GM11168 (cell line): ENCODE measurements around the gene PLEKHA7.

Experiments used
- in situ Hi-C: fragments of 300-500 bp; cut with MboI; formaldehyde crosslinking; loops from one replicate; pipeline ENCODE4 v1.12.0; 2022; ENCODE audit warnings: low sequenced_read_pairs; ENCODE audit not compliant: unreplicated experiment

The PLEKHA7 gene

GRCh38 chr11:16820324-16821092, 193.7 kb downstream of the PLEKHA7 start:
- in situ Hi-C loops = loop anchor here (10.0 to 25.0 kb wide), 2 partner anchors 244 to 692 kb away; no protein-coding TSS in a partner anchor

GRCh38 chr11:16818284-16818683, 195.9 kb downstream of the PLEKHA7 start:
- in situ Hi-C loops = loop anchor here (25.0 kb wide), 1 partner anchor 694 kb away; no protein-coding TSS in a partner anchor

GRCh38 chr11:16817351-16817750, 196.9 kb downstream of the PLEKHA7 start:
- in situ Hi-C loops = loop anchor here (25.0 kb wide), 1 partner anchor 695 kb away; no protein-coding TSS in a partner anchor

GRCh38 chr11:16816358-16817270, 197.6 kb downstream of the PLEKHA7 start:
- in situ Hi-C loops = loop anchor here (25.0 kb wide), 1 partner anchor 696 kb away; no protein-coding TSS in a partner anchor

GRCh38 chr11:16815047-16815767, 199.0 kb downstream of the PLEKHA7 start:
- in situ Hi-C loops = loop anchor here (25.0 kb wide), 1 partner anchor 697 kb away; no protein-coding TSS in a partner anchor

GRCh38 chr11:16814410-16815046, 199.7 kb downstream of the PLEKHA7 start:
- in situ Hi-C loops = loop anchor here (25.0 kb wide), 1 partner anchor 698 kb away; no protein-coding TSS in a partner anchor

GRCh38 chr11:16813126-16813525, 201.1 kb downstream of the PLEKHA7 start:
- in situ Hi-C loops = loop anchor here (25.0 kb wide), 1 partner anchor 699 kb away; no protein-coding TSS in a partner anchor

GRCh38 chr11:16812274-16812673, 201.9 kb downstream of the PLEKHA7 start:
- in situ Hi-C loops = loop anchor here (25.0 kb wide), 1 partner anchor 700 kb away; no protein-coding TSS in a partner anchor

GRCh38 chr11:16811136-16812020, 202.8 kb downstream of the PLEKHA7 start:
- in situ Hi-C loops = loop anchor here (25.0 kb wide), 1 partner anchor 701 kb away; no protein-coding TSS in a partner anchor

- in situ Hi-C loops = loop anchor here (25.0 kb wide), 1 partner anchor 702 kb away; no protein-coding TSS in a partner anchor
These were observed 204.1 kb downstream of the PLEKHA7 start for GRCh38 chr11:16809886-16810668.

GRCh38 chr11:16807306-16807705, 206.9 kb downstream of the PLEKHA7 start:
- in situ Hi-C loops = loop anchor here (25.0 kb wide), 1 partner anchor 705 kb away; no protein-coding TSS in a partner anchor

- in situ Hi-C loops = loop anchor here (25.0 kb wide), 1 partner anchor 706 kb away; no protein-coding TSS in a partner anchor
These were observed 207.4 kb downstream of the PLEKHA7 start for GRCh38 chr11:16806791-16807190.

- in situ Hi-C loops = loop anchor here (25.0 kb wide), 1 partner anchor 706 kb away; no protein-coding TSS in a partner anchor
These were observed 208.3 kb downstream of the PLEKHA7 start for GRCh38 chr11:16805938-16806337.

GRCh38 chr11:16804104-16804947, 209.9 kb downstream of the PLEKHA7 start:
- in situ Hi-C loops = loop anchor here (25.0 kb wide), 1 partner anchor 708 kb away; no protein-coding TSS in a partner anchor

GRCh38 chr11:16801288-16801980, 212.8 kb downstream of the PLEKHA7 start:
- in situ Hi-C loops = loop anchor here (25.0 kb wide), 1 partner anchor 711 kb away; no protein-coding TSS in a partner anchor

GRCh38 chr11:16800382-16800781, 213.8 kb downstream of the PLEKHA7 start:
- in situ Hi-C loops = loop anchor here (25.0 kb wide), 1 partner anchor 712 kb away; no protein-coding TSS in a partner anchor
